Mononuclear cell (primary cell): ENCODE results near the gene LRP10. TPM values are rescaled to one million over a fixed set of nuclear protein-coding genes. Genes with fewer than 3 reads are reported as not detected.
"Not testable (repeated sequence)": the region's sequence is repeated elsewhere in the genome, so short reads cannot be mapped to it uniquely, and the experiment has no call there.

Source experiments
- H3K27me3 ChIP-seq: 2 replicates; pipeline ENCODE4 v1.6.0; 2011; ENCODE audit warnings: low read length, control low read depth; ENCODE audit not compliant: insufficient read depth
- H3K4me1 ChIP-seq: 2 replicates; pipeline ENCODE4 v1.5.1; 2011; ENCODE audit warnings: mild to moderate bottlenecking, low read length, control low read depth; ENCODE audit not compliant: insufficient read depth
- H3K4me3 ChIP-seq: 2 replicates; pipeline ENCODE4 v1.5.1; 2011; ENCODE audit warnings: mild to moderate bottlenecking, low read length, moderate library complexity
- H3K9me3 ChIP-seq: 2 replicates; pipeline ENCODE4 v1.5.1; 2011; ENCODE audit warnings: low read depth, mild to moderate bottlenecking, control low read depth, low read length
- total RNA-seq: library from RNA; depleted of rRNA; stranded (reverse); fragments of >200 nt; gene quantifications from one replicate; pipeline ENCODE4 v1.2.3, GENCODE V29; 2012

Gene LRP10
- total RNA-seq, 1 donor = 46.7 TPM

- Histone ChIP-seq H3K9me3 (no peaks in the 10 kb centered on the region), H3K4me1 (peaks cover 14% of the 10 kb centered on the region), H3K27me3 (no peaks in the 10 kb centered on the region), H3K4me3 (no peak overlapping the region)
Measured at GRCh38 chr14:22903742-22904087, 32.2 kb downstream of the LRP10 start.

DNA sequence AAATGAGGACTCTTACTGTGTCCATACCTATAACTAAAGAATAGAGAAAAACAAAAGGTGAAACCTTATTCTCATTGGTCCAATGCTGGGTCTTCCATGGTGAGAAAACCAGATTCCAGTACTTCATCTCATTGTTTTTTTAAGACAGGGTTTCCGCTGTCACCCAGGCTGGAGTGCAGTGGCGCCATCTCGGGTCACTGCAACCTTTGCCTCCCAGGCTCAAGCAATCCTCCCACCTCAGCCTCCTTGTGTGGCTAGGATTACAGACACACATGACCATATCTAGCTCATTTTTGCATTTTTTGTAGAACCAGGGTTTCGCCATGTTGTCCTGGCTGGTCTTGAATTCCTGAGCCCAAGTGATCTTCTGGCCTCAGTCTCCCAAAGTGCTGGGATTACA lies 34.1 kb downstream of the LRP10 start:
- no peaks in the 10 kb centered on the region for H3K27me3 ChIP-seq
- H3K9me3 ChIP-seq = no peaks in the 10 kb centered on the region
- no peak overlapping the region for H3K4me3 ChIP-seq
- peaks cover 20% of the 10 kb centered on the region for H3K4me1 ChIP-seq

- Histone ChIP-seq H3K9me3 (no peaks in the 10 kb centered on the region), H3K4me3 (no peak overlapping the region), H3K4me1 (peaks cover 20% of the 10 kb centered on the region), H3K27me3 (no peaks in the 10 kb centered on the region)
Measured at GRCh38 chr14:22906073-22906472, 34.5 kb downstream of the LRP10 start.

DNA sequence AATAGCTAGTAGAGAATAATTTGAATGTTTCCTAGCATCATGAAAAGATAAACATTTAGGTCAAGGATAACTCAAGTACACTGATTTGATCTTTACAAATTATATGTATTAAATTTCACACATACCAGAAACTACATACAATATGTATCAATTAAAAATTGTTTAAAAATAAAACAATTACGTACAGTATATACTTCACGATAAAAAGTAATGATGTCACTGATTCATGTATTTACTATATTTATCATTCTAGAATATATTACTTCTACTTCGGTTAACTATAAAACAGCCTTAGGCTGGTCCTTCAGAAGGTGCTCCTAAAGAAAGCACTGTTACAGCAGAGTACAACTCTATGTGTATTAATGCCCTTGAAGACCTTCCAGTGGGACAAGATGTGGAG lies 35.9 kb downstream of the LRP10 start:
- no peak overlapping the region for H3K4me3 ChIP-seq
- no peaks in the 10 kb centered on the region for H3K27me3 ChIP-seq
- peaks cover 20% of the 10 kb centered on the region for H3K4me1 ChIP-seq
- no peaks in the 10 kb centered on the region for H3K9me3 ChIP-seq

GRCh38 chr14:22908601-22909000 lies 37.1 kb downstream of the LRP10 start:
- H3K9me3 ChIP-seq = no peaks in the 10 kb centered on the region
- H3K4me3 ChIP-seq = no peak overlapping the region
- H3K4me1 ChIP-seq = peaks cover 20% of the 10 kb centered on the region
- no peaks in the 10 kb centered on the region for H3K27me3 ChIP-seq

DNA sequence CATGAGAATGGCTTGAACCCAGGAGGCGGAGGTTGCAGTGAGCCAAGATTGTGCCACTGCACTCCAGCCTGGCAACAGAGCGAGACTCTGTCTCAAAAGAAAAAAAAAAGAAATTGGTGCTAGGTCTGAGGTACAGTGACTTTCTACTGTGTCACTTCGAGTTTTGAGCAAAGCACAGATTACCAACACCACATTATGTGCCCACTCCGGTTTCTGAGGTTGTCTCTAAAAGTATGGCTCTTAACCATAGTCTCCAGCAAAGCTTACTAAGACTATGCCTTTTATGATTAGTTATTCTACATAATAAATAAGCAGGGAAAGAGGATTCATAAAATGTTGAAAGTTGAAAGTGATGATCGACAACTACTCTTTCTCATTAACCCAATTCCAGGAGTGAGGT lies 39.4 kb downstream of the LRP10 start:
- Histone ChIP-seq H3K9me3 (no peaks in the 10 kb centered on the region), H3K4me3 (no peak overlapping the region), H3K4me1 (peaks cover 39% of the 10 kb centered on the region), H3K27me3 (no peaks in the 10 kb centered on the region)

DNA sequence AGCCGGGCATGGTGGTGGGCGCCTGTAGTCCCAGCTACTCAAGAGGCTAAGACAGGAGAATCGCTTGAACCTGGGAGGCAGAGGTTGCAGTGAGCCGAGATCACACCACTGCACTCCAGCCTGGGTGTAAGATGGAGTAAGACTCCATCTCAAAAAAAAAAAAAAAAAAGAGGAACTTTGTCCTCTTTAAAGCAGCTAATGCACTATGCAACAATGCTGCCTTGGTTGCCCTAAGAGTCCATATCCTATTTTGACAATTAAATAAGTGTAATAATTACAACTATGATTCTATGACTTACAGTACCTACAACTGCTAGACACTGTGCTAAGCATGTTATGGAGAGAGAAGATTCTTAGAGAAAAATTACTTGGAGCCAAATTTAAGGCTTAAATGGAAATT lies 43.3 kb downstream of the LRP10 start:
- H3K9me3 ChIP-seq, H3K4me3 ChIP-seq, H3K27me3 ChIP-seq: not testable (repeated sequence)
- peaks cover 47% of the 10 kb centered on the region for H3K4me1 ChIP-seq

GRCh38 chr14:22915886-22916521 lies 44.5 kb downstream of the LRP10 start:
- no peaks in the 10 kb centered on the region for H3K27me3 ChIP-seq
- peaks cover 52% of the 10 kb centered on the region for H3K4me1 ChIP-seq
- no peaks in the 10 kb centered on the region for H3K9me3 ChIP-seq
- no peak overlapping the region for H3K4me3 ChIP-seq

DNA sequence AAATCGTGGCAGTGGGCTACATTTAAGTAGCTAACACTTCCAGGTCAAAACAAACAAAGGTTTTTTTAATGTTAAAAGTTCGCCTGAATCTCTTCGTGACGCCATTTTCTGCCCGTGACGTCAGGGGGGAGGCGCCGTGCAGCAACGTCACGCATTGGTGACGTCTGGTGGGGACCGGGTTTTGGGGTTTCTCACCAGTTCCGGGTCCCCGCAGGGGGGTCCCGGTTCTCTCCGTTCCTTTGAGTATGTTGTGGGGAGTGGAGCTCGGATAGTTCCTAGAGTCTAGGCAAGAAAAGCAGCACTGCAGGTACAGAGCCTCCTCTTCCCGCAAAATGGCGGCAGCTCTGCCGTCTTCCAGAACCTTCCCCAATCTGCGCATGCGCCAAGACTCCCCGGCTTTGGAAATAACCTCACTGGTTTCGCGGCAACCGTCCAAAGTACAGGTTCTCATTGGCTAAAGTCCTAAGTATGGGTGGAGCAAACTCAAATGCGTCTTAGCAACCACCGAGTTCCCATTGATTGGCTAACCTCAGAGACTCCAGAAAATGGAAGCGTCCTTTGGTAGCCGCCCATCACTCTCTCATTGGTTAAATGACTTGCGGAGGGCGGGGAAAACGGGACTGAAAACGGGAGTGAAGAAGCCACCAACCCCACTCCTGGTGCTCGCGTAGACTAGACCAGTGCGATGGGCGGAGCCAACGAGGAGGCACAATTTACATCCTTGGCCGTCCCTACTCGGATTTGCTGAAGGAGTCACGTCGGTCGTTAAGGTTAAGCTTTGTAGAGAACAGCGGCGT lies 47.5 kb downstream of the LRP10 start, which contains the start of gene RBM23:
Gene RBM23, minus strand, starts transcription at position 346 of the 797 bp plus-strand sequence.
- Histone ChIP-seq H3K27me3 (no peaks in the 10 kb centered on the region), H3K4me1 (peaks cover 52% of the 10 kb centered on the region), H3K9me3 (no peaks in the 10 kb centered on the region), H3K4me3 (peak within 1 kb of the TSS; percentile 99)

GRCh38 chr14:22919601-22919921 lies 48.0 kb downstream of the LRP10 start:
- Histone ChIP-seq H3K4me3 (peak overlapping the region; percentile 36), H3K9me3 (no peaks in the 10 kb centered on the region)

GRCh38 chr14:22920697-22921096 lies 49.2 kb downstream of the LRP10 start:
- no peaks in the 10 kb centered on the region for H3K27me3 ChIP-seq
- peaks cover 35% of the 10 kb centered on the region for H3K4me1 ChIP-seq
- no peak overlapping the region for H3K4me3 ChIP-seq
- no peaks in the 10 kb centered on the region for H3K9me3 ChIP-seq

More at GRCh38 chr14:22919601-22919921, 48.0 kb downstream of the LRP10 start:
- H3K27me3 ChIP-seq = no peaks in the 10 kb centered on the region
- peaks cover 47% of the 10 kb centered on the region for H3K4me1 ChIP-seq

- Histone ChIP-seq H3K4me1 (peaks cover 23% of the 10 kb centered on the region), H3K4me3 (no peak overlapping the region), H3K9me3 (no peaks in the 10 kb centered on the region), H3K27me3 (no peaks in the 10 kb centered on the region)
Measured at GRCh38 chr14:22922294-22922693, 50.8 kb downstream of the LRP10 start.

DNA sequence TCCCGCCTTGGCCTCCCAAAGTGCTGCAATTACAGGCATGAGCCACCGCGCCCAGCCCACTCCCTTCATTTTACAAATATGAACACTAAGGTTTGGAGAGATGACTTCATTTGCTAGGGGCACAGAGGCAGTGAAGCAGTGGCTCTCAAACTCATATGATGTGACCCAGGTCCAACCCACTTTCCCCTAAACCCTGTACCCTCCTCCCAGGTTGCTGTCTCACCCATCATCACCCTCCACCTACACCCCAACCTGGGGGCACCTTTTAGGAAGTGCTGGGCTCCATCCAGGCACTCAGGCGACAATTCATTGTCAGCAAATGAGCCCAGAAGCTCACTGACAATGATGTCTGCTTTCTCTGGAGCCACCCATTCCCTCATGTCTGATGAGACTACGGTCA lies 52.2 kb downstream of the LRP10 start:
- H3K4me3 ChIP-seq = no peak overlapping the region
- H3K9me3 ChIP-seq = no peaks in the 10 kb centered on the region
- no peaks in the 10 kb centered on the region for H3K27me3 ChIP-seq
- H3K4me1 ChIP-seq = peaks cover 26% of the 10 kb centered on the region

- Histone ChIP-seq H3K27me3 (no peaks in the 10 kb centered on the region), H3K4me3 (no peak overlapping the region), H3K9me3 (no peaks in the 10 kb centered on the region), H3K4me1 (peaks cover 25% of the 10 kb centered on the region)
Measured at GRCh38 chr14:22925513-22925912, 54.0 kb downstream of the LRP10 start.

GRCh38 chr14:22926316-22926715 lies 54.8 kb downstream of the LRP10 start:
- Histone ChIP-seq H3K4me1 (peaks cover 28% of the 10 kb centered on the region), H3K4me3 (no peak overlapping the region), H3K9me3 (no peaks in the 10 kb centered on the region), H3K27me3 (no peaks in the 10 kb centered on the region)
